K562 (cell line): ENCODE measurements around the gene PAQR8. TPM values are rescaled to one million over a fixed set of nuclear protein-coding genes. Genes with fewer than 3 reads are reported as not detected.

Source experiments
- ARID1B ChIP-seq: fragments of 450-650 bp; IDR thresholded peaks from 2 replicates; pipeline ENCODE4 v1.6.1; 2016; ENCODE audit warnings: antibody characterized with exemption, mild to moderate bottlenecking, inconsistent platforms
- BHLHE40 ChIP-seq: IDR thresholded peaks from 2 replicates; pipeline ENCODE4 v1.6.1; 2011; ENCODE audit warnings: low read length, improper control_type of control experiment
- BRF2 ChIP-seq: IDR thresholded peaks from 3 replicates; pipeline ENCODE4 v1.6.1; 2011; ENCODE audit warnings: borderline replicate concordance, mild to moderate bottlenecking; ENCODE audit not compliant: insufficient read length, insufficient read depth
- CSDE1 ChIP-seq, 2 experiments: fragments of 450-650 bp; IDR thresholded peaks; 2 replicates each; pipeline ENCODE4 v1.6.1; 2016; ENCODE audit warnings: mild to moderate bottlenecking in 1 of 2
- EP400 ChIP-seq: fragments of 450-650 bp; IDR thresholded peaks from 2 replicates; pipeline ENCODE4 v1.6.1; 2017; ENCODE audit warnings: antibody characterized with exemption, mild to moderate bottlenecking, moderate library complexity
- ETV6 ChIP-seq, 3 experiments: fragments of 150-350 bp in 1 of 3; sonication (generic) in 1 of 3; formaldehyde crosslinking in 1 of 3; IDR thresholded peaks; 2 replicates each; pipeline versions ENCODE4 v1.6.1 to v1.8.0; 2014 to 2022; ENCODE audit warnings: borderline replicate concordance in 2 of 3, low read depth in 2 of 3, antibody characterized with exemption in 1 of 3, low read length in 1 of 3, mild to moderate bottlenecking in 1 of 3, missing genetic modification reagents in 1 of 3
- HNRNPH1 ChIP-seq: fragments of 200-400 bp; formaldehyde crosslinking; optimal IDR thresholded peaks from 2 replicates; pipeline ENCODE3; 2017; ENCODE audit warnings: low read depth, mild to moderate bottlenecking, low read length, moderate library complexity
- HNRNPL ChIP-seq: fragments of 200-400 bp; formaldehyde crosslinking; IDR thresholded peaks from 2 replicates; pipeline ENCODE4 v1.6.1; 2017; ENCODE audit warnings: low read depth, mild to moderate bottlenecking, low read length
- KAT2B ChIP-seq: IDR thresholded peaks from one replicate; pipeline ENCODE4 v1.6.1; 2012; ENCODE audit warnings: low read depth, mild to moderate bottlenecking, control low read depth, inconsistent platforms, low read length, moderate library complexity
- KDM1A ChIP-seq, 2 experiments: fragments of 450-650 bp; IDR thresholded peaks; 2 replicates each; pipeline ENCODE4 v1.6.1; 2016; ENCODE audit warnings: mild to moderate bottlenecking in 2 of 2
- KLF1 ChIP-seq: fragments of 450-650 bp; IDR thresholded peaks from 2 replicates; pipeline ENCODE4 v1.6.1; 2016; ENCODE audit warnings: missing genetic modification characterization, missing compliant biosample characterization
- MAFK ChIP-seq: IDR thresholded peaks from 2 replicates; pipeline ENCODE4 v1.6.1; 2011; ENCODE audit warnings: low read length, improper control_type of control experiment
- NFATC3 ChIP-seq: fragments of 450-650 bp; IDR thresholded peaks from 2 replicates; pipeline ENCODE4 v1.6.1; 2017; ENCODE audit warnings: mild to moderate bottlenecking
- PTRF ChIP-seq: fragments of 450-650 bp; IDR thresholded peaks from 2 replicates; pipeline ENCODE4 v1.6.1; 2016; ENCODE audit warnings: mild to moderate bottlenecking, missing genetic modification characterization, missing compliant biosample characterization
- RFX5 ChIP-seq: IDR thresholded peaks from 2 replicates; pipeline ENCODE4 v1.6.1; 2011; ENCODE audit warnings: low read depth, mild to moderate bottlenecking, improper control_type of control experiment, low read length
- STAT5B ChIP-seq: fragments of 250-450 bp; sonication (Bioruptor Pico); IDR thresholded peaks from 2 replicates; pipeline ENCODE4 v1.8.0; 2021; ENCODE audit warnings: mild to moderate bottlenecking, inconsistent platforms
- TRIM28 ChIP-seq: fragments of 450-650 bp; IDR thresholded peaks from 2 replicates; pipeline ENCODE4 v1.6.1; 2017
- TSC22D4 ChIP-seq: fragments of 450-650 bp; IDR thresholded peaks from 2 replicates; pipeline ENCODE4 v1.6.1; 2016; ENCODE audit warnings: missing genetic modification characterization, missing biosample characterization, control low read depth
- ZBTB5 ChIP-seq: fragments of 450-650 bp; IDR thresholded peaks from 2 replicates; pipeline ENCODE4 v1.6.1; 2017; ENCODE audit warnings: antibody characterized with exemption
- ZNF239 ChIP-seq: fragments of 250-450 bp; sonication (Bioruptor Pico); IDR thresholded peaks from 2 replicates; pipeline ENCODE4 v1.4.0; 2020; ENCODE audit warnings: mild to moderate bottlenecking
- ZNF316 ChIP-seq: fragments of 450-650 bp; IDR thresholded peaks from 2 replicates; pipeline ENCODE4 v1.6.1; 2016
- polyA plus RNA-seq, 8 experiments: library from polyadenylated mRNA; depleted of rRNA in 4 of 8; stranded (reverse) in 5 of 8; unstranded in 3 of 8; fragments of >200 nt; fragmentation: Nextera tagmentation in 2 of 8; fragmentation: Illumina TruSeq in 1 of 8; extraction: Ambion mirVana in 2 of 8; extraction: Trizol in 1 of 8; gene quantifications; 2 replicates each; pipeline versions ENCODE4 v1.2.1 to v1.2.3, GENCODE V29; 2011 to 2014; ENCODE audit warnings: inconsistent platforms in 1 of 8, missing spikeins in 1 of 8
- total RNA-seq, 7 experiments: library from RNA; depleted of rRNA in 6 of 7; stranded (reverse); fragments of >200 nt in 6 of 7; fragmentation: Illumina TruSeq in 2 of 7; extraction: Trizol in 2 of 7; gene quantifications; 2 replicates each; pipeline versions ENCODE4 v1.2.1 to v1.2.3, GENCODE V29; 2011 to 2021; ENCODE audit warnings: low replicate concordance in 1 of 7
- TF ChIP-seq, protein P1 (sequence below), 3 experiments: fragments of 200-800 bp in 1 of 3; fragments of 250-450 bp in 1 of 3; fragments of 450-650 bp in 1 of 3; sonication (Bioruptor Pico) in 1 of 3; sonication (Bioruptor generic) in 1 of 3; formaldehyde crosslinking in 1 of 3; IDR thresholded peaks; 2 replicates each; pipeline versions ENCODE4 v1.6.1 to v1.8.0; 2016 to 2022; ENCODE audit warnings: mild to moderate bottlenecking in 2 of 3, missing genetic modification characterization in 2 of 3, missing compliant biosample characterization in 1 of 3, moderate library complexity in 1 of 3
- TF ChIP-seq, protein P2 (sequence below): sonication (generic); formaldehyde crosslinking; IDR thresholded peaks from 2 replicates; pipeline ENCODE4 v1.8.0; 2022; ENCODE audit warnings: missing genetic modification reagents, mild to moderate bottlenecking, moderate library complexity, borderline replicate concordance

The PAQR8 gene
- total and polyA plus RNA-seq, 9 of the 15 experiments (the other 6 are each of a cell fraction or from before 2014, with no cell fraction given): 1.4 to 10.2 (median 3.5) TPM

- TF ChIP-seq RFX5: no peak
- peak; percentile 72 for TF ChIP-seq ARID1B
- TF ChIP-seq KDM1A (IDR thresholded peaks at IDR 0.05): peak; percentile 78 to 87
- TF ChIP-seq ZBTB5: no peak
- TF ChIP-seq HNRNPH1: no peak
- TF ChIP-seq NFATC3: 0 out of 2 replicates have a peak, but pooled peaks have one; percentile 23
- peak; percentile 99 for TF ChIP-seq ZNF316
- no peak for TF ChIP-seq CSDE1 (IDR thresholded peaks at IDR 0.05)
- TF ChIP-seq PTRF (tag): no peak
- no peak for TF ChIP-seq TRIM28
- TF ChIP-seq KLF1 (tag): no peak
- TF ChIP-seq KAT2B: no peak
- TF ChIP-seq ETV6 (IDR thresholded peaks at IDR 0.05; ENCODE audit: borderline replicate concordance in 1 of 2, low read depth in 2 of 2, low read length in 1 of 2): no peak
- no peak for TF ChIP-seq ETV6 (CRISPR knock-in tag; IDR thresholded peaks at IDR 0.05; ENCODE audit: borderline replicate concordance)
- TF ChIP-seq ZNF239 (CRISPR knock-in tag): no peak
- no peak for TF ChIP-seq TSC22D4
- TF ChIP-seq HNRNPL: no peak
- TF ChIP-seq, protein P1, sequence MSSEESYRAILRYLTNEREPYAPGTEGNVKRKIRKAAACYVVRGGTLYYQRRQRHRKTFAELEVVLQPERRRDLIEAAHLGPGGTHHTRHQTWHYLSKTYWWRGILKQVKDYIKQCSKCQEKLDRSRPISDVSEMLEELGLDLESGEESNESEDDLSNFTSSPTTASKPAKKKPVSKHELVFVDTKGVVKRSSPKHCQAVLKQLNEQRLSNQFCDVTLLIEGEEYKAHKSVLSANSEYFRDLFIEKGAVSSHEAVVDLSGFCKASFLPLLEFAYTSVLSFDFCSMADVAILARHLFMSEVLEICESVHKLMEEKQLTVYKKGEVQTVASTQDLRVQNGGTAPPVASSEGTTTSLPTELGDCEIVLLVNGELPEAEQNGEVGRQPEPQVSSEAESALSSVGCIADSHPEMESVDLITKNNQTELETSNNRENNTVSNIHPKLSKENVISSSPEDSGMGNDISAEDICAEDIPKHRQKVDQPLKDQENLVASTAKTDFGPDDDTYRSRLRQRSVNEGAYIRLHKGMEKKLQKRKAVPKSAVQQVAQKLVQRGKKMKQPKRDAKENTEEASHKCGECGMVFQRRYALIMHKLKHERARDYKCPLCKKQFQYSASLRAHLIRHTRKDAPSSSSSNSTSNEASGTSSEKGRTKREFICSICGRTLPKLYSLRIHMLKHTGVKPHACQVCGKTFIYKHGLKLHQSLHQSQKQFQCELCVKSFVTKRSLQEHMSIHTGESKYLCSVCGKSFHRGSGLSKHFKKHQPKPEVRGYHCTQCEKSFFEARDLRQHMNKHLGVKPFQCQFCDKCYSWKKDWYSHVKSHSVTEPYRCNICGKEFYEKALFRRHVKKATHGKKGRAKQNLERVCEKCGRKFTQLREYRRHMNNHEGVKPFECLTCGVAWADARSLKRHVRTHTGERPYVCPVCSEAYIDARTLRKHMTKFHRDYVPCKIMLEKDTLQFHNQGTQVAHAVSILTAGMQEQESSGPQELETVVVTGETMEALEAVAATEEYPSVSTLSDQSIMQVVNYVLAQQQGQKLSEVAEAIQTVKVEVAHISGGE (CRISPR knock-in tag; IDR thresholded peaks at IDR 0.05): no peak
- peak; percentile 37 for TF ChIP-seq EP400
- TF ChIP-seq, protein P2, sequence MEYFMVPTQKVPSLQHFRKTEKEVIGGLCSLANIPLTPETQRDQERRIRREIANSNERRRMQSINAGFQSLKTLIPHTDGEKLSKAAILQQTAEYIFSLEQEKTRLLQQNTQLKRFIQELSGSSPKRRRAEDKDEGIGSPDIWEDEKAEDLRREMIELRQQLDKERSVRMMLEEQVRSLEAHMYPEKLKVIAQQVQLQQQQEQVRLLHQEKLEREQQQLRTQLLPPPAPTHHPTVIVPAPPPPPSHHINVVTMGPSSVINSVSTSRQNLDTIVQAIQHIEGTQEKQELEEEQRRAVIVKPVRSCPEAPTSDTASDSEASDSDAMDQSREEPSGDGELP (CRISPR knock-in tag): no peak
- no peak for TF ChIP-seq STAT5B (CRISPR knock-in tag)
- peak; percentile 83 for TF ChIP-seq MAFK
- no peak for TF ChIP-seq BRF2
- peak; percentile 34; the same call in 1 of the 2 replicates for TF ChIP-seq BHLHE40
Observed at GRCh38 chr6:52417675-52418111, 55.7 kb downstream of the PAQR8 start (continued).
